Activated CD8-positive, alpha-beta T cell treated with anti-CD3 and anti-CD28 coated beads for 36 hours (primary cell): ENCODE data around the gene MYO10. TPM values are rescaled to one million over a fixed set of nuclear protein-coding genes. Genes with fewer than 3 reads are reported as not detected.

ENCODE experiments used
- ATAC-seq: fragments of 200-7000 bp; cut with Tn5 transposase; one replicate; pipeline ENCODE4 v1.10.0; 2021; ENCODE audit warnings: mild to moderate bottlenecking, moderate library complexity
- CTCF ChIA-PET: fragments of 350-600 bp; sonication (Branson Sonifier 250); formaldehyde crosslinking; loops from one replicate; lab custom pipeline; 2021; ENCODE audit warnings: antibody characterized with exemption; lab: Charles Lee
- POLR2A ChIA-PET: fragments of 350-600 bp; sonication (Branson Sonifier 250); formaldehyde crosslinking; loops from one replicate; lab custom pipeline; 2021; ENCODE audit warnings: antibody characterized with exemption; lab: Charles Lee
- DNase-seq: peaks from one replicate; pipeline ENCODE4 v3.0.0-alpha.2; 2020
- H3K27ac Mint-ChIP-seq: one replicate; pipeline ENCODE4 v1.8.0; 2021; ENCODE audit warnings: mild to moderate bottlenecking, mixed read lengths
- H3K27me3 Mint-ChIP-seq: one replicate; pipeline ENCODE4 v1.8.0; 2021; ENCODE audit warnings: mixed read lengths
- H3K36me3 Mint-ChIP-seq: one replicate; pipeline ENCODE4 v1.8.0; 2021; ENCODE audit warnings: low read depth, mixed read lengths
- H3K4me1 Mint-ChIP-seq: one replicate; pipeline ENCODE4 v1.8.0; 2021; ENCODE audit warnings: low read depth, mixed read lengths
- H3K4me3 Mint-ChIP-seq: one replicate; pipeline ENCODE4 v1.8.0; 2021; ENCODE audit warnings: mild to moderate bottlenecking, moderate library complexity, mixed read lengths
- H3K9me3 Mint-ChIP-seq: one replicate; pipeline ENCODE4 v1.8.0; 2021; ENCODE audit warnings: mixed read lengths
- CTCF ChIP-seq: fragments of 200-600 bp; IDR thresholded peaks from one replicate; pipeline ENCODE4 v1.8.0; 2022; ENCODE audit warnings: antibody characterized with exemption, mild to moderate bottlenecking
- intact Hi-C: fragments of 100-400 bp; cut with micrococcal nuclease; formaldehyde crosslinking; loops from one replicate; pipeline ENCODE4 v1.10.0; 2022
- total RNA-seq, 2 experiments: library from RNA; stranded (reverse); gene quantifications; one replicate each; pipeline ENCODE4 v1.2.3, GENCODE V29; 2021

Gene MYO10
- total RNA-seq, 2 experiments from 2014 or later, result 0.09 TPM; not detected in 1

- no peaks in the 10 kb centered on the region for H3K36me3 Mint-ChIP-seq
- no peak for DNase-seq
- H3K27me3 Mint-ChIP-seq, result no peaks in the 10 kb centered on the region
- no peak for TF ChIP-seq CTCF
- H3K27ac Mint-ChIP-seq, result no peak overlapping the region
- no peak overlapping the region for H3K4me3 Mint-ChIP-seq
- intact Hi-C loops, result no loop called here
- no peaks in the 10 kb centered on the region for H3K9me3 Mint-ChIP-seq
- no peak for ATAC-seq
- no peaks in the 10 kb centered on the region for H3K4me1 Mint-ChIP-seq
- ChIA-PET POLR2A (no interaction called here), CTCF (interaction anchor here (1.2 kb wide), 1 partner anchor 209 kb away, joined by 3 read pairs; no protein-coding TSS in a partner anchor)
Measured at GRCh38 chr5:16980983-16981382, 44.9 kb upstream of the MYO10 start.

- POLR2A ChIA-PET, result no interaction called here
- Mint-ChIP-seq H3K4me1 (no peaks in the 10 kb centered on the region), H3K9me3 (no peaks in the 10 kb centered on the region), H3K27ac (no peak overlapping the region), H3K4me3 (no peak overlapping the region), H3K36me3 (no peaks in the 10 kb centered on the region), H3K27me3 (no peaks in the 10 kb centered on the region)
- DNase-seq (no peak), ATAC-seq (no peak)
- CTCF ChIA-PET, result no interaction called here
- TF ChIP-seq CTCF, result no peak
- intact Hi-C loops, result no loop called here
Measured at GRCh38 chr5:16978296-16978695, 42.2 kb upstream of the MYO10 start.

- ChIA-PET POLR2A (no interaction called here), CTCF (interaction anchor here (0.7 kb wide), 1 partner anchor 155 kb away, joined by 3 read pairs; no protein-coding TSS in a partner anchor)
- intact Hi-C loops, result no loop called here
Measured at GRCh38 chr5:16976625-16977008, 40.5 kb upstream of the MYO10 start.

GRCh38 chr5:16975950-16976624 is 40.0 kb upstream of the MYO10 start:
- Mint-ChIP-seq H3K27ac (no peak overlapping the region), H3K4me1 (no peaks in the 10 kb centered on the region), H3K36me3 (no peaks in the 10 kb centered on the region), H3K27me3 (no peaks in the 10 kb centered on the region), H3K4me3 (no peak overlapping the region), H3K9me3 (no peaks in the 10 kb centered on the region)
- TF ChIP-seq CTCF, result no peak
- ATAC-seq (no peak), DNase-seq (no peak)
- ChIA-PET POLR2A (no interaction called here), CTCF (interaction anchor here (0.7 kb wide), 1 partner anchor 390 kb away, joined by 3 read pairs; no protein-coding TSS in a partner anchor)
- intact Hi-C loops, result no loop called here

More at GRCh38 chr5:16976625-16977008, 40.5 kb upstream of the MYO10 start:
- no peak overlapping the region for H3K27ac Mint-ChIP-seq
- H3K9me3 Mint-ChIP-seq, result no peaks in the 10 kb centered on the region
- H3K4me1 Mint-ChIP-seq, result no peaks in the 10 kb centered on the region
- ATAC-seq, result no peak
- H3K36me3 Mint-ChIP-seq, result no peaks in the 10 kb centered on the region
- no peak for TF ChIP-seq CTCF
- no peaks in the 10 kb centered on the region for H3K27me3 Mint-ChIP-seq
- no peak overlapping the region for H3K4me3 Mint-ChIP-seq
- DNase-seq, result no peak

- Mint-ChIP-seq H3K4me1 (no peaks in the 10 kb centered on the region), H3K36me3 (no peaks in the 10 kb centered on the region), H3K4me3 (no peak overlapping the region), H3K27me3 (no peaks in the 10 kb centered on the region), H3K9me3 (no peaks in the 10 kb centered on the region), H3K27ac (no peak overlapping the region)
- TF ChIP-seq CTCF, result no peak
- CTCF ChIA-PET, result no interaction called here
- DNase-seq (no peak), ATAC-seq (no peak)
- intact Hi-C loops, result no loop called here
- POLR2A ChIA-PET, result no interaction called here
Measured at GRCh38 chr5:16974981-16975380, 38.9 kb upstream of the MYO10 start.
